Ovary (tissue), 3 donors: ENCODE data around the gene TOGARAM2.

ENCODE experiments used
- EP300 ChIP-seq: sonication (generic); formaldehyde crosslinking; IDR thresholded peaks from one replicate; pipeline ENCODE4 v1.6.1; 2017; ENCODE audit warnings: antibody characterized with exemption
- POLR2A ChIP-seq: fragments of 450-650 bp; IDR thresholded peaks from one replicate; pipeline ENCODE4 v1.6.1; 2017; ENCODE audit warnings: antibody characterized with exemption, mild to moderate bottlenecking, moderate library complexity
- TF ChIP-seq, protein P1 (sequence below), 3 donors: fragments of 450-650 bp in 2 of 3; fragments of 200-600 bp in 1 of 3; IDR thresholded peaks; one replicate each; pipeline versions ENCODE4 v1.5.1 to v1.8.0; 2016 to 2022; ENCODE audit warnings: antibody characterized with exemption in 3 of 3, mild to moderate bottlenecking in 1 of 3
- donor health status: DM: no; HTN: no; CAD: no.

- TF ChIP-seq, protein P1, sequence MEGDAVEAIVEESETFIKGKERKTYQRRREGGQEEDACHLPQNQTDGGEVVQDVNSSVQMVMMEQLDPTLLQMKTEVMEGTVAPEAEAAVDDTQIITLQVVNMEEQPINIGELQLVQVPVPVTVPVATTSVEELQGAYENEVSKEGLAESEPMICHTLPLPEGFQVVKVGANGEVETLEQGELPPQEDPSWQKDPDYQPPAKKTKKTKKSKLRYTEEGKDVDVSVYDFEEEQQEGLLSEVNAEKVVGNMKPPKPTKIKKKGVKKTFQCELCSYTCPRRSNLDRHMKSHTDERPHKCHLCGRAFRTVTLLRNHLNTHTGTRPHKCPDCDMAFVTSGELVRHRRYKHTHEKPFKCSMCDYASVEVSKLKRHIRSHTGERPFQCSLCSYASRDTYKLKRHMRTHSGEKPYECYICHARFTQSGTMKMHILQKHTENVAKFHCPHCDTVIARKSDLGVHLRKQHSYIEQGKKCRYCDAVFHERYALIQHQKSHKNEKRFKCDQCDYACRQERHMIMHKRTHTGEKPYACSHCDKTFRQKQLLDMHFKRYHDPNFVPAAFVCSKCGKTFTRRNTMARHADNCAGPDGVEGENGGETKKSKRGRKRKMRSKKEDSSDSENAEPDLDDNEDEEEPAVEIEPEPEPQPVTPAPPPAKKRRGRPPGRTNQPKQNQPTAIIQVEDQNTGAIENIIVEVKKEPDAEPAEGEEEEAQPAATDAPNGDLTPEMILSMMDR (IDR thresholded peaks at IDR 0.05), result no peak
- TF ChIP-seq POLR2A, result no peak
- TF ChIP-seq EP300, result no peak
Observed at GRCh38 chr2:28993206-28993960, 12.3 kb downstream of the TOGARAM2 start.
